ENCODE results near the gene GCHFR. TPM values are rescaled to one million over a fixed set of nuclear protein-coding genes. Genes with fewer than 3 reads are reported as not detected.

GCHFR gene
- total and polyA plus RNA-seq, 2 of the 4 experiments (the other 2 are of a cell fraction) = 2.3 to 6.5 TPM

DNA sequence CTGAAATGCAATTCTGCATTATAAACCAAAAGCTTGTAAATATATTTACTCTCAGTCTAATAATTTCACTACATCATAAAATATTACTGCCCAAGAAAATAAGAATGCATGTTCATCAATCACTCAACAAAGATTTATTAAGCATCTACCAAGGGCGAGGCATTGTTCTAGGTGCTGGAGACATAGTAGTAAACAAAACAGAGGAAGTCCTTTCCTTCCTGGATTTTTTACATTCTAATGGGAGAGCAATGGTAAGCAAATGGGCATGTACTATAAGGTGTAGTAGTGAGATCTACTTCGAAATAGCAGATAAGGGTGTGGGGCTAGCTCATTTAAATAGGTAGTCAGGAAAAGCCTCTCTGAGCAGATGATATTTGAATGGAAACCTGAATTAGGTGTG, 32.2 kb downstream of the GCHFR start:
- no peak overlapping the region for H3K4me3 ChIP-seq (ENCODE audit: insufficient read depth, low read depth, low read length)
- no peaks in the 10 kb centered on the region for H3K9me3 ChIP-seq (ENCODE audit: control insufficient read depth, insufficient read depth, low read length)
- H2BK120ac ChIP-seq (ENCODE audit: low read depth, low read length) = no peak overlapping the region
- no peak overlapping the region for H2BK5ac ChIP-seq (ENCODE audit: low read depth, low read length, poor library complexity, severe bottlenecking)
- H3K79me1 ChIP-seq (ENCODE audit: low read depth in 1 of 2, low read length in 2 of 2) = peaks cover 33 to 57% of the 10 kb centered on the region in 2 experiments
- H4K91ac ChIP-seq (ENCODE audit: insufficient read depth, low read depth, low read length) = no peak overlapping the region
- ChIA-PET POLR2A (ENCODE audit: unreplicated experiment) (no interaction called here), CTCF (interaction anchor here (0.5 kb wide), 1 partner anchor 69 kb away, joined by 3 read pairs; no protein-coding TSS in a partner anchor)
- no peak overlapping the region for H3K23ac ChIP-seq (ENCODE audit: low read depth, low read length)
- H3K27ac ChIP-seq (ENCODE audit: insufficient read depth, low read length) = no peak overlapping the region
- DNase-seq (no peak), ATAC-seq (ENCODE audit: low read depth) (no peak)
- H4K8ac ChIP-seq (ENCODE audit: low read depth in 2 of 2, low read length in 2 of 2) = no peak overlapping the region
- H3K4me2 ChIP-seq (ENCODE audit: low read depth, low read length) = no peak overlapping the region
- H2BK15ac ChIP-seq (ENCODE audit: low read depth, low read length) = no peak overlapping the region
- no peak overlapping the region for H2AK9ac ChIP-seq (replicated peaks; ENCODE audit: low read depth, low read length, poor library complexity)
- H2AK5ac ChIP-seq (ENCODE audit: low read depth, low read length) = no peak overlapping the region
- H3K36me3 ChIP-seq (ENCODE audit: control insufficient read depth, insufficient read depth, low read length) = peaks cover 4% of the 10 kb centered on the region; the same call in 1 of the 2 replicates
- H3K4ac ChIP-seq (ENCODE audit: low read depth, low read length) = no peak overlapping the region
- intact Hi-C loops (cut with micrococcal nuclease) (no loop called here), dilution Hi-C loops (cut with HindIII; ENCODE audit: low sequenced_read_pairs, unreplicated experiment) (no loop called here), in situ Hi-C loops (cut with MboI; ENCODE audit: low sequenced_read_pairs) (no loop called here)
- no peak overlapping the region for H3K56ac ChIP-seq (ENCODE audit: extremely low read depth, insufficient read depth, low read length)
- no peak overlapping the region for H3K14ac ChIP-seq (replicated peaks; ENCODE audit: low read depth, low read length)
- peaks cover 5% of the 10 kb centered on the region; the same call in 1 of the 2 replicates for H4K20me1 ChIP-seq (ENCODE audit: insufficient read depth, low read length)
- BruUV-seq (replicated peaks) = no TSS peak
- no peak overlapping the region for H3K9ac ChIP-seq (ENCODE audit: low read depth, low read length)
- H2BK20ac ChIP-seq (ENCODE audit: low read depth, low read length) = no peak overlapping the region
- TF ChIP-seq RFX5 (IDR thresholded peaks at IDR 0.05; ENCODE audit: low read depth, low read length) (no peak), MXI1 (IDR thresholded peaks at IDR 0.05; ENCODE audit: borderline replicate concordance, low read depth, low read length) (no peak), CHD1 (IDR thresholded peaks at IDR 0.05; ENCODE audit: low read depth, low read length) (no peak)
- TF ChIP-seq, protein P1, sequence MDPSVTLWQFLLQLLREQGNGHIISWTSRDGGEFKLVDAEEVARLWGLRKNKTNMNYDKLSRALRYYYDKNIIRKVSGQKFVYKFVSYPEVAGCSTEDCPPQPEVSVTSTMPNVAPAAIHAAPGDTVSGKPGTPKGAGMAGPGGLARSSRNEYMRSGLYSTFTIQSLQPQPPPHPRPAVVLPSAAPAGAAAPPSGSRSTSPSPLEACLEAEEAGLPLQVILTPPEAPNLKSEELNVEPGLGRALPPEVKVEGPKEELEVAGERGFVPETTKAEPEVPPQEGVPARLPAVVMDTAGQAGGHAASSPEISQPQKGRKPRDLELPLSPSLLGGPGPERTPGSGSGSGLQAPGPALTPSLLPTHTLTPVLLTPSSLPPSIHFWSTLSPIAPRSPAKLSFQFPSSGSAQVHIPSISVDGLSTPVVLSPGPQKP (IDR thresholded peaks at IDR 0.05; ENCODE audit: borderline replicate concordance, low read depth, low read length) = no peak
- H3K27me3 ChIP-seq (ENCODE audit: control insufficient read depth, insufficient read depth, low read length) = no peaks in the 10 kb centered on the region
- 0 out of 2 replicates have a peak, but pooled peaks cover 13% of the 10 kb centered on the region for H3K9me1 ChIP-seq (ENCODE audit: insufficient read depth, low read length)
- H3K18ac ChIP-seq (ENCODE audit: low read depth, low read length) = no peak overlapping the region
- 80% methylated on average over 1 of the region's 2 CpGs; no CpG with 5 or more reads in 1 of the 2 experiments for WGBS, 2 experiments (ENCODE audit: extremely low coverage in 2 of 2, insufficient read length in 1 of 2)
- H4K5ac ChIP-seq (ENCODE audit: low read depth, low read length) = no peak overlapping the region
- H2AFZ ChIP-seq (replicated peaks; ENCODE audit: low read length, poor library complexity) = no peak overlapping the region
- peaks cover 5% of the 10 kb centered on the region; the same call in 1 of the 2 replicates for H3K4me1 ChIP-seq (ENCODE audit: control insufficient read depth, insufficient read depth, low read length)

All from IMR-90 (cell line).